HG03439 (cell line): ENCODE data around the gene RSPH9.
A peak's percentile ranks its signal among the peaks of the same experiment; 100 is the strongest.

Source experiments
- ATAC-seq: cut with Tn5 transposase; IDR thresholded peaks from one replicate; pipeline ENCODE4 v1.9.1; 2021; ENCODE audit warnings: mild to moderate bottlenecking, moderate library complexity; ENCODE audit not compliant: unreplicated experiment

Gene RSPH9

GRCh38 chr6:43707767-43708166, 62.9 kb downstream of the RSPH9 start:
- no peak for ATAC-seq

- no peak for ATAC-seq
Observed at GRCh38 chr6:43708860-43709653, 64.2 kb downstream of the RSPH9 start.

- ATAC-seq: no peak
Observed at GRCh38 chr6:43709654-43710303, 64.9 kb downstream of the RSPH9 start.

- no peak for ATAC-seq
Observed at GRCh38 chr6:43710576-43710975, 65.7 kb downstream of the RSPH9 start.

- ATAC-seq: no peak
Observed at GRCh38 chr6:43712579-43712978, 67.7 kb downstream of the RSPH9 start.

- ATAC-seq: no peak
Observed at GRCh38 chr6:43713643-43714310, 68.9 kb downstream of the RSPH9 start.

- ATAC-seq: peak; percentile 17
Observed at GRCh38 chr6:43714311-43715055, 69.6 kb downstream of the RSPH9 start.

GRCh38 chr6:43715056-43715788, 70.4 kb downstream of the RSPH9 start:
- peak; percentile 88 for ATAC-seq

GRCh38 chr6:43716099-43716498, 71.3 kb downstream of the RSPH9 start:
- no peak for ATAC-seq

- no peak for ATAC-seq
Observed at GRCh38 chr6:43717389-43717788, 72.6 kb downstream of the RSPH9 start.

- no peak for ATAC-seq
Observed at GRCh38 chr6:43717822-43718221, 73.0 kb downstream of the RSPH9 start.

GRCh38 chr6:43718387-43719105, 73.7 kb downstream of the RSPH9 start:
- no peak for ATAC-seq

- ATAC-seq: no peak
Observed at GRCh38 chr6:43719511-43719910, 74.7 kb downstream of the RSPH9 start.

- ATAC-seq: no peak
Observed at GRCh38 chr6:43720999-43721398, 76.2 kb downstream of the RSPH9 start.
